ENCODE results near the gene TSC22D1.

TSC22D1 gene

DNA sequence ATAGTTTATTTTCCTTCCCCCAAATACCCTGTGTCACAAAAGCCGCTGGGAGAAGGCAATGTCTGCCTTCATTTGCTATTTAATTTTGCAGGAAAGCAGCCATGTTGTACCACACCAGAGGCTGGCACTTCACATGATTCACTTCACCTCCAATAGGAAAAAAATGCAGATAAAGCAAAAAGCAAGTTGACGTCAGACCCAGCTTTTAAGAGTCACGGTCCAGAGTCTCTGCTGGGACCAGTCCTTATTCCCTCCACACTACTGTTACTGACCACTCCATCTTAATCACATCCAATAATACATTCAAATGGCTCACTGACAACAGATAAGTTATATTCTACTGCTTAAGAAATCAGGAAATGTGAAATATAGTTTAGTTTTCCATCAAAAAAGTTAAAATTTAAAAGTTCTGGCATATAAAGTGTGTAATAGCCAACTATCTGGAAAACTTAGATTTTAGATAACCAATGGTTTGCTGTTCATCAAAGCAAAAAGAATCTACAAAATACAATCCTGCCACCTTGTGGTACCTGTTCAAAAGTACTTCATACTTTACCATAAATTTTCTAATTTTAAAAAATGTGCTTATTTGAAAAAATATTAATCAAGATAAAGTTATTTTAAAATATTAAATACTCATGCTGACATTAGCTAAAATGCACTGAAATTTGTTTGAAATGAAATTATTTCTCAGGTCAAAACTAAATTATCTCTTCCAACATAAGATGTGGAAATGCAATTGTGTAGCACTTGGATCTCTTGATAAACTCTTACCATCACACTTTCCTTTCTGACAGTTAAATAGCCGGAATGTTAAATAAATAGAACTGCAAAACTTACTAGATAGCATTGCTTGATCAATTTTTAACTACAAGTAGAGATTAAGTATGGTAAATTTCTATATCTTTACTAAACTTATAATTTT, 105.2 kb downstream of the TSC22D1 start:
- TF ChIP-seq ZNF384 (IDR thresholded peaks at IDR 0.05) (no peak), FOXA1 (IDR thresholded peaks at IDR 0.05) (no peak), CTBP1 (IDR thresholded peaks at IDR 0.05; ENCODE audit: borderline replicate concordance) (no peak), ELF4 (IDR thresholded peaks at IDR 0.05) (no peak), BHLHE40 (IDR thresholded peaks at IDR 0.05; ENCODE audit: borderline replicate concordance) (no peak), NFRKB (IDR thresholded peaks at IDR 0.05) (no peak), SUZ12 (IDR thresholded peaks at IDR 0.05) (no peak)
- TF ChIP-seq, protein P1, sequence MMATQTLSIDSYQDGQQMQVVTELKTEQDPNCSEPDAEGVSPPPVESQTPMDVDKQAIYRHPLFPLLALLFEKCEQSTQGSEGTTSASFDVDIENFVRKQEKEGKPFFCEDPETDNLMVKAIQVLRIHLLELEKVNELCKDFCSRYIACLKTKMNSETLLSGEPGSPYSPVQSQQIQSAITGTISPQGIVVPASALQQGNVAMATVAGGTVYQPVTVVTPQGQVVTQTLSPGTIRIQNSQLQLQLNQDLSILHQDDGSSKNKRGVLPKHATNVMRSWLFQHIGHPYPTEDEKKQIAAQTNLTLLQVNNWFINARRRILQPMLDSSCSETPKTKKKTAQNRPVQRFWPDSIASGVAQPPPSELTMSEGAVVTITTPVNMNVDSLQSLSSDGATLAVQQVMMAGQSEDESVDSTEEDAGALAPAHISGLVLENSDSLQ (IDR thresholded peaks at IDR 0.05) = no peak
- CTCF ChIA-PET = interaction anchor here (0.6 kb wide), 1 partner anchor 104 kb away, joined by 3 read pairs; no protein-coding TSS in a partner anchor
- DNase-seq (ENCODE audit: extremely low spot score) = no peak
- POLR2A ChIA-PET = no interaction called here

DNA sequence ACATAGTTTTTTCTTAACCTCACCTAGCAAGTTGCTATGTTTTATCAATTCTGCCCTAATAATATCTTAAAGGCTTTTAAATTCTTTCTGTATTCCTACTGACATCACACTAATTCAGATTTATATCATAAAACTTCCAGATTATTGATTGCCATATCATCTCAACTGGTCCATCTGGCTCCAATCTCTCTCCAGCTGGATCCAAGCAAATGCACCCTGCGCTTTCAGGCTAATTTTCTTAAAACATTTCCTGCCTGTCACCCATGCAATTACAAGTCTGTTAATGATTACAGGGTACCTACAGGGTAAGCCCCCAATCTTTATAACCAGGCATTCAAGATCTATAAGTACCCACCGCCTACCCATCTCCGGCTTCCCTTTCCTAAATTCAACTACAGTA, 107.3 kb downstream of the TSC22D1 start:
- DNase-seq (ENCODE audit: extremely low spot score) = no peak
- TF ChIP-seq FOXK2 (IDR thresholded peaks at IDR 0.05) (no peak), FOXM1 (IDR thresholded peaks at IDR 0.05; ENCODE audit: borderline replicate concordance) (no peak), CTBP1 (IDR thresholded peaks at IDR 0.05; ENCODE audit: borderline replicate concordance) (no peak), ELF4 (IDR thresholded peaks at IDR 0.05) (no peak), SUZ12 (IDR thresholded peaks at IDR 0.05) (no peak), TARDBP (IDR thresholded peaks at IDR 0.05) (no peak), FOXA1 (IDR thresholded peaks at IDR 0.05) (no peak)
- POLR2A ChIA-PET = interaction anchor here (0.7 to 1.4 kb wide), 2 partner anchors 32 to 33 kb away, joined by 3 to 5 read pairs; no protein-coding TSS in a partner anchor
- CTCF ChIA-PET = no interaction called here

DNA sequence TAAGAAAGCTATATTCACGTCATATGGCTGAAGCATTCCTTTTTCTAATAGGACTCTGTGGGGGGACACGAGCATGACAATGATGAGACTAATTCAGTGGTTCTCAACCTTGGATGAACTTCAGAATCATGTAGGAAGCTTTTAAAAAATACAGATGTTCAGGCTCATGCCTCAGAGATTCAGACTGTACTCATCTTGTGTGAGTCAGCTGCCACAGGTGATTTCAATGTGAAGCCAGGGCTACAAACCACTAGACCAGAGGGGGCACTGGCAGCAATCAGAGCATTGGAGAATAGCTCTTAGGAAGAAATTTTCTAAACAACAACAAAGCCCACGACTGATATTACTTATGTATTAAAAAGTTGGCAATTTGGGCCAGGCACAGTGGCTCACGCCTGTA, 110.8 kb downstream of the TSC22D1 start:
- no peak for DNase-seq (ENCODE audit: extremely low spot score)
- ChIA-PET POLR2A (no interaction called here), CTCF (interaction anchor here (0.7 kb wide), 1 partner anchor 9 kb away, joined by 3 read pairs; no protein-coding TSS in a partner anchor)
- TF ChIP-seq LEF1 (IDR thresholded peaks at IDR 0.05; ENCODE audit: borderline replicate concordance) (no peak), CTBP1 (IDR thresholded peaks at IDR 0.05; ENCODE audit: borderline replicate concordance) (no peak), SP1 (IDR thresholded peaks at IDR 0.05) (no peak), ARNT (IDR thresholded peaks at IDR 0.05) (no peak), FOXM1 (IDR thresholded peaks at IDR 0.05; ENCODE audit: borderline replicate concordance) (no peak)

DNA sequence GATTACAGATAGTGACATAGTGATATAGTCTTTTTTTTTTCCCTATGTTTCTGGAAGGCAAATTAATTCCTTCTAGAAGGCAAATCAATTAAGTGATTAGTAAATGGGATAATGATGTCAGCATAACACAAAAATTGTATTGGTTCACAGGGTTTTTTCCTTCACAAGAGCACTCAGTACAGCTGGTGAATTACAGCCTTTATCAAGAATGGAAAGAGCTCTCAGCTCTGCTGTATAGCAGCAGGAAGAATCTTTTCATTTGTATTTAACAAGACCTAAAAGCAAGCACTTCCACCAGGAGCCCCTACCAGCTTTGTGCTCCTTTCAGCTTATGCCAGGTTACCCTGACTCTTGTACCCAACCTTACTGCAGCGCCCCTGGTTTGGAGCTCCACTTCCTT, 111.7 kb downstream of the TSC22D1 start:
- TF ChIP-seq BHLHE40 (IDR thresholded peaks at IDR 0.05; ENCODE audit: borderline replicate concordance) = no peak
- TF ChIP-seq ZNF384 (IDR thresholded peaks at IDR 0.05) = no peak
- no peak for TF ChIP-seq HDGF (IDR thresholded peaks at IDR 0.05; ENCODE audit: borderline replicate concordance)
- TF ChIP-seq TARDBP (IDR thresholded peaks at IDR 0.05) = no peak
- no peak for TF ChIP-seq FOXM1 (IDR thresholded peaks at IDR 0.05; ENCODE audit: borderline replicate concordance)
- TF ChIP-seq, protein P1 (IDR thresholded peaks at IDR 0.05) = no peak
- TF ChIP-seq ARNT (IDR thresholded peaks at IDR 0.05) = no peak
- TF ChIP-seq SP1 (IDR thresholded peaks at IDR 0.05) = no peak
- no peak for TF ChIP-seq FOXA1 (IDR thresholded peaks at IDR 0.05)
- no peak for TF ChIP-seq LEF1 (IDR thresholded peaks at IDR 0.05; ENCODE audit: borderline replicate concordance)
- TF ChIP-seq ELF4 (IDR thresholded peaks at IDR 0.05) = no peak
- no peak for TF ChIP-seq NFRKB (IDR thresholded peaks at IDR 0.05)
- no peak for TF ChIP-seq CTBP1 (IDR thresholded peaks at IDR 0.05; ENCODE audit: borderline replicate concordance)
- TF ChIP-seq SUZ12 (IDR thresholded peaks at IDR 0.05) = no peak
- TF ChIP-seq L3MBTL2 (conservative IDR thresholded peaks at IDR 0.05) = no peak
- no peak for TF ChIP-seq FOXK2 (IDR thresholded peaks at IDR 0.05)
- CTCF ChIA-PET = interaction anchor here (0.7 kb wide), 2 partner anchors 9 to 1147 kb away, joined by 3 read pairs; no protein-coding TSS in a partner anchor
- POLR2A ChIA-PET = no interaction called here
- no peak for DNase-seq (ENCODE audit: extremely low spot score)

DNA sequence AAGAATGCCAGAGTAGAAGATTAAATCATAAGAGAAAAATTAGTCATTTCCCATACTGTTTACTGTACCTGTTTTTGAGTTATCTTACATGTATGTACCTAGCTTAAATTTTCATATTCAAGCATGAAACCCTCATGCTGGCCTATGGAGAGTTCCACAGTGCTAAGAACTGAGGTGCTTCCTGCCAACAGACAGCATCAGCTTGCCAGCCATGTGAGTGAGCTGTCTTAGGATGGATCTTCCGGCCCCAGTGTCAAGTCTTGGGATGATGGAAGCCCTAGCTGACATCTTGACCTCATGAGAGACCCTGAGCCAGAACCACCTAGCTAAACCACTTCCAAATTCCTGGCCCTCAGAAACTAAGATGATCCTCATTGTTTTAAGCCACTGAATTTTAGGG, 112.4 kb downstream of the TSC22D1 start:
- TF ChIP-seq LEF1 (IDR thresholded peaks at IDR 0.05; ENCODE audit: borderline replicate concordance) (no peak), ARNT (IDR thresholded peaks at IDR 0.05) (no peak), SUZ12 (IDR thresholded peaks at IDR 0.05) (no peak)
- ChIA-PET CTCF (interaction anchor here (0.7 to 1.1 kb wide), 2 partner anchors 556 to 1147 kb away, joined by 3 read pairs; no protein-coding TSS in a partner anchor), POLR2A (no interaction called here)
- no peak for DNase-seq (ENCODE audit: extremely low spot score)

DNA sequence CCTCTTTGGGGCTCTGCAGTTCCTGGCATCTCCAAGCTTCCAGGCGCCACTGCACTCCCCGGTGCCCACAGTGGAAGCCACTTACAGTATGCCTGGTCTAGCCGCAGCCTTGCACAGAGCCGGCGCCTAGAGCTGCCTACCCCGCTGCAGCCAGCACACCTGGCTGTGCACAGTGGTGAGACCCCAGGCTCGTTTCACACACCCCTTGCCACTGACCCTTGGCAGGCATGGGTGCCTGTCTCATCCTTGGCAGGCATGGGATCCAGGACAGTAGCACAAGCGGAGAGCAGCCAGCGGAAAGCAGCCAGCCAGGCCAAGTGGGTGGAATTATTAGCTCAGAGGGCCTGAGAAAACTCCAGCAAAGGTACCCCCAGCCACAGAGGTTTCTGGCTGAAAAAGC, 116.5 kb downstream of the TSC22D1 start:
- no peak for DNase-seq (ENCODE audit: extremely low spot score)
- CTCF ChIA-PET = no interaction called here
- POLR2A ChIA-PET = no interaction called here
- TF ChIP-seq CTBP1 (IDR thresholded peaks at IDR 0.05; ENCODE audit: borderline replicate concordance) (no peak), ELF4 (IDR thresholded peaks at IDR 0.05) (no peak), L3MBTL2 (conservative IDR thresholded peaks at IDR 0.05) (no peak), ZNF384 (IDR thresholded peaks at IDR 0.05) (no peak), BHLHE40 (IDR thresholded peaks at IDR 0.05; ENCODE audit: borderline replicate concordance) (no peak), NFRKB (IDR thresholded peaks at IDR 0.05) (no peak), FOXA1 (IDR thresholded peaks at IDR 0.05) (no peak), FOXK2 (IDR thresholded peaks at IDR 0.05) (no peak), ARNT (IDR thresholded peaks at IDR 0.05) (no peak), TARDBP (IDR thresholded peaks at IDR 0.05) (no peak), FOXM1 (IDR thresholded peaks at IDR 0.05; ENCODE audit: borderline replicate concordance) (no peak), LEF1 (IDR thresholded peaks at IDR 0.05; ENCODE audit: borderline replicate concordance) (no peak), SUZ12 (IDR thresholded peaks at IDR 0.05) (no peak), SP1 (IDR thresholded peaks at IDR 0.05) (no peak), HDGF (IDR thresholded peaks at IDR 0.05; ENCODE audit: borderline replicate concordance) (no peak)
- TF ChIP-seq, protein P1 (IDR thresholded peaks at IDR 0.05) = no peak

Measured in HEK293T (cell line).